Non-pigmented ciliary epithelial cell (primary cell): Measurements from ENCODE around the gene CD164L2.

Source experiments
- DNase-seq: peaks from one replicate; pipeline ENCODE4 v3.0.0-alpha.2; 2010; ENCODE audit warnings: low read depth

The CD164L2 gene

DNA sequence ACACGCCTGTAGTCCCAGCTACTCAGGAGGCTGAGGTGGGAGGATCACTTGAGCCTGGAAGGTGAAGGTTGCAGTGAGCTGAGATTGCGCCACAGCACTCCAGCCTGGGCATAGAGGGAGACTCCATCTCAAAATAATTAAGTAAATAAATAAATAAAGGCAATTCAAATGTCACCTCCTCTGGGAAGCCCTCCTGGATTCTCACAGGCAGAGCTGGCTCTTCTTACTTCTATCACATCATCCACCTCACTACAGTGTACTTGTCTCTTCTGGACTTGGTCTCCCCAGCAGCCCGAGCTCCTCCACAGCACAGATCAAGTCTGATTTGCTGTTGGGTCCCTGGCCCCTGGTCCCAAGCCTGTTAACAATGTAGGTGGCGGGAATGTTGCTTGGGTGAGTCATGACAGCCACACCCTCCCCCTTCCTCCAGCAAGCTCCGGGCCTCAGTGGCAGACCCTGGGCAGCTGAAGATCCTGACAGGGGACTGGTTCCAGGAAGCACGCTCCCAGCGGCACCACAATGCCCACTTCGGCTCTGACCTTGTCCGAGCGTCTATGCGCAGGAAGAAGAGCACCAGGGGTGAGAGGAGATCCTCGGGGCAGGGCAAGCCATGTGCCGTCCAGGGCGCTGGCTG lies 36.0 kb downstream of the CD164L2 start:
- no peak for DNase-seq

DNA sequence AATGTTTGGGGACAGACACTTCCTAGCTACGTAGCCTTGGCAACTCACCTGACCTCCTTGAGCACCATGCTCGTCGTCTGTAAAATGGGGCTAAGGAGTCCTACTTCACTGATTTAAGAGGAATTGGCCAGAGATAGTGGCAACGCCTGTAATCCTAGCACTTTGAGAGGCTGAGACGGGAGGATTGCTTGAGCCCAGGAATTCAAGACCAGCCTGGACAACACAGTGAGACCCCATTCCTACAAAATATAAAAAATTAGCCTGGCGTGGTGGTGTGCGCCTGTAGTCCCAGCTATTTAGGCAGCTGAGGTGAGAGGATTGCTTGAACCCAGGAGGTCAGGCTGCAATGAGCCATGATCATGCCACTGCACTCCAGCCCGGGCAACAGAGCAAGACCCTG lies 36.8 kb downstream of the CD164L2 start:
- DNase-seq, result no peak

DNA sequence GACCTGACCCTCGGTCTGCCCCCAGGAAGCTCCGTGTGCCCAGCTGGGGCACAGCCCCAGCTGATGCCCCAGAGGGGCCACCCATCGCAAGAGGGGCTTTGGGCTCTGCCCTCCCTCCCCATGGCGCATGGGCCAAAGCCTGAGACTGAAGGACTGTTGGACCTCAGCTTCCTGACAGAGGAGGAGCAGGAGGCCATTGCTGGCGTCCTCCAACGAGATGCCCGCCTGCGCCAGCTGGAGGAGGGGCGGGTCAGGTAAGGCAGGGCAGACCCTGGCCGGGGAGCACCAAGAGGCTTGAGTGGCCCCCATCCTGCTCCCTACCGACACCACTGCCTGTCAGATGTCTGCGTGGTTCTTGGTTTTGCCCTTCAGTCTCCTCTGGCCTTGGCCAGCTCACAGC lies 37.9 kb downstream of the CD164L2 start:
- DNase-seq, result no peak

DNA sequence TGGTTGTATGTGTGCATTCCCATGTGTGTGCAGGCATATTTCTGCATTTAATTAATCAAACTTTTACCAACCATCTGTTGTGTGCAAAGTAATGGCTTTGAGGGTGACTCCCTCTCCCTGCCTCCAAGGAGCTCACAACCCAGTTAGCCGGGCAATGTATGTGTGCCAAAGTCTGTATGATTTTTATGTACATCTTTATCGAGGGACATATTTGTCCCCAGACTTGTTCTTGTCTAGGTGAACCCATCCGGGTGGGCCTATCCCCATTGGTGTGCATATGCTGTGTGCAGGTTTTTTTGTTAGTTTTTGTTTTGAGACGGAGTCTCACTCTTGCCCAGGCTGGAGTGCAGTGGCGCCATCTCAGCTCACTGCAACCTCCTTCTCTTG lies 39.5 kb downstream of the CD164L2 start:
- no peak for DNase-seq

DNA sequence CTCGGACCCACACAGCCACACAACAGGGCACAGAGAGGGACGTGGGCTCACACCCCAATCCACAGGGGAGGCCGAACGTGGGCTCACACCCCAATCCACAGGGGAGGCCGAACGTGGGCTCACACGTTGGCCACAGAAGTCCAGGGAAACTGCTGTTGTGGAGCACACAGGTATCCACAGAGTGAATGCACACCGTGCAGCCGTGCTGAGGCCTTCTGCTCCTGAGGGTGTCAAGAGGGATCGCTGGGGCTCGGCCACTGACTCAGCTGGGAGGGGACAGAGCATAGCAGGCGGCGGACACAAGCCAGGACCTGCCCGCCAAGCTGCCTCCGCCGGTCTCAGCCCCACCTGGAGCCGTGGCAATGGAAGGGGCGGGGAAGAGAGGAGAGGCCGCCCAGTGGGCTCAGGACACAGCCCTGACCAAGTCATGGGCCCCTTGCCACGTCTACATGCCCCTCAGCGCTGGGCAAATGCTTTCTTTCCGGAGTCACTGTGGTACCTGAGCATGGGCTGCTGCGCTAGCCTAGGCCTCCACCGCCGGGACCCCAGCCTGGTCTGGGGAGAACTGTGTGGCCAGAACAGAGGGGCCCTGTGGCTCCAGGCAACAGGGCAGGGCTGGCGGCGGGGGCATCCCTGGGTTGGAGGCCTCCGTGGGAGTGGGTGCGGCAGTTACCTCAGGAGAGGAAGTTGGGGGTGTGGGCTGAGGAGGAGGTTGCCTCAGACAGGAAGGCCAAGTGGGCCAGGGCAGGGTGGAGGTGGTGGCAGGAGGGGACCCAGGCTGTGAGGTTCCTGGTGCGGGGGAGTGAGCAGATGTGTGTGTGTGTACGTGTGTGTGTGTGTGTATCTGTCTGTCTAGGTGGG lies 40.1 kb downstream of the CD164L2 start:
- DNase-seq, result no peak

DNA sequence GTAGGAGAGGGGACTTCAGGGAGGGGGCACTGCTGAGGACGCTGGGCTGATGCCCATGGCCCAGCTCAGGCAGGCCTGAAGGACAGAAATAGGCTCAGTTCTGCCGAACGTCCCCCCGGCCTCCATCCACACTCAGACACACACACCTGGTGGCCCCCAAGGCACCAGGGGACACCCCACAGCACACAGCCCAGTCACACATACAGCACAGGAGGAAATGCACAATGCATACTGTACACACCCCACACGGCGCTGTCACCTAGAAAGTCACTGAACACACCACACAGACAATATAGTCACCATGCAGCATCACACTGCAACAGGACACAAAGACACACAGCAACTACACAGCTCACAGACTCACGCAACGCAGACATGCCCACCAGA lies 40.7 kb downstream of the CD164L2 start:
- no peak for DNase-seq

DNA sequence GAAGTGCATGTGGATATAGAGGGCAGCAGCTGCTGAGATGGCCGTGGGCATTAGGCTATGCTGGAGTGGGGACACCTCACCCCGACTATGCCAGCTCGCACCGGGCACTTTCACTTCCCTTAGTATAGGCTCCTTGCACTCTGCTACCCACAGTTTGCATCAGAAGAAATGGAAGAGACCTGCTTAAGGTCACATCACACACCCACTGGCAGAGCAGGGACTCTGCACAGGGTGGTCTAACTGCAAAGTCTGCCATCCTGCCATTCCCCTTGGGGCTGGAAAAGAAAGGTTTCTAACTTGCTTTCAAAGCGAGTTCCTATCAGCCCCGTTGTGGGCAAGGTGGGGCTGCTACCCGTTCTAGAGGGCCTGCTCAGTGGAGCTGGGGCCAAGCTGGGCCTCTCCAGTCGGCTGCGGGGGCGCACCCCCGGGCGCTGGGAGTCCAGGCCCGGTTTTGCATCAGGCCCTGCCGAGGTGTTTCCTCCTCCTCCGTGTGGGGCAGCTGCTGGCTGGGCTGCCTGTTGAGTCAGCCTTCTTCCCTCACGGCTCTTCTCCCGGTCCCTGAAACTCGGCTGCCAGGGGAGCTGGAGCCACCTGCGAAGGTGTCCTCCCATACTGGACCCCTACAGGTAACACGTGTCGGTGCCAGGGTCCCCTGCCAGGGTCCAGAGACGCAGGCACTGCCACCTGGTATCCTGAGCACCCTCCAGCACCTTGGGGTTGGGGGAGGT lies 41.4 kb downstream of the CD164L2 start, which contains the start of gene SYTL1:
TSS of gene SYTL1 (plus strand) at position 498 of the 728 bp plus-strand sequence. CDS start 3,313 bp downstream, outside the sequence.
- no peak for DNase-seq

DNA sequence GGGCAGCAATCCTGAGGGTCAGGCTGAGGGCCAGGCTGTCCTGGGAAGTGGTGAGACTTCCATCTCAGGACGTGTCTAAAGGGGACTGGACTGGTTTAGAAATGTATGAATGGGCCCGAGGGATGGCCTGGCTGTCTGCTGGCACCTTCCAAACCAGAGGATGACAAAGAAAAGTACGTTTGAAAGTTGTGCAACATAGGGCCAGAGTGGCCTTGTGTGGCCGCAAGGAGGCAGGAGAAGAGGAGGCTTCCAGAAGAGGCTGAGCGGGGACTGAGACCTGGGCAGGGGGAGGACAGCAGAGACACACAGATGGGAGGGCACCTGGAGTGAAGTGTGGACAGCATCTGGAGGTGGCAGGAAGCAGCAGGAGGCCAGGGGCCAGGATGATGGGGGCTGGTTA lies 43.9 kb downstream of the CD164L2 start:
- no peak for DNase-seq

DNA sequence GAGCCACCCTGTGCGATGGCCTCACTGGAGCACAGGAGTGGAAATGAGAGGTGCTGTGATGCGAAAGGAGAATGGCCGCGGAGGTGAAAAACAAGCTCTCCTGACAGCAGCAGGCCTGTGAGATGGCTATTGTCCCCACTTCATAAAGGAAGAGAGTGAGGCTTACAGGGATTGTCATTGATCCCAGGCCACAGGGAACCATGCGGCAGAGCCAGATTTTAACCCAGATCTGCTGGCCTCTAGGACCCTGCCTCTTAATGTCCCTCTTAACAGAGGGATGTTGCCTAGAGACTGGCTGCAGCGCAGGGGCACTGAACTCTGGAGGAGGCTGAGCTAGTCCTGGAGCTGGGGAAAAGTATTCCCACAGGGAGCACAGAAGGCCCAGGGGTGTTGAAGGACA lies 44.4 kb downstream of the CD164L2 start:
- DNase-seq, result no peak

DNA sequence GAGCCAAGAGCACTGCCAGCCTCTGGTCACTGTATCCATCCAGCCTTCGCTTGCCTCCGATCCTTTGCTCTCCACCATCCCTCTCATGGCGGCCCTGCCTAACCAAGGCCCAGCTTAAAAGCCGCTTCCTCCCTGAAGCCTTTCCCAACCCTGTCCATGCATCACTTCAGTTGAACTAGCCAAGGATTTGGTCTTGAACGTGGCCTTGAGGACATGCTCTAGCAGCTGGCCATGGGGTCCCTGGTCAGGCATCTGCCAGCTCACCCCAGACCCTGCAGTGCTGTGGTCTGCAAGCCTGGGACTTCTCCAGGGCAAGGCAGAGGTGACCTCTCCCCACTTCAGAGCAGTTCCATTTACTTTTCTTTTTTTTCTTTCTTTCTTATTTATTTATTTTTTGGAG lies 46.4 kb downstream of the CD164L2 start:
- DNase-seq, result no peak

DNA sequence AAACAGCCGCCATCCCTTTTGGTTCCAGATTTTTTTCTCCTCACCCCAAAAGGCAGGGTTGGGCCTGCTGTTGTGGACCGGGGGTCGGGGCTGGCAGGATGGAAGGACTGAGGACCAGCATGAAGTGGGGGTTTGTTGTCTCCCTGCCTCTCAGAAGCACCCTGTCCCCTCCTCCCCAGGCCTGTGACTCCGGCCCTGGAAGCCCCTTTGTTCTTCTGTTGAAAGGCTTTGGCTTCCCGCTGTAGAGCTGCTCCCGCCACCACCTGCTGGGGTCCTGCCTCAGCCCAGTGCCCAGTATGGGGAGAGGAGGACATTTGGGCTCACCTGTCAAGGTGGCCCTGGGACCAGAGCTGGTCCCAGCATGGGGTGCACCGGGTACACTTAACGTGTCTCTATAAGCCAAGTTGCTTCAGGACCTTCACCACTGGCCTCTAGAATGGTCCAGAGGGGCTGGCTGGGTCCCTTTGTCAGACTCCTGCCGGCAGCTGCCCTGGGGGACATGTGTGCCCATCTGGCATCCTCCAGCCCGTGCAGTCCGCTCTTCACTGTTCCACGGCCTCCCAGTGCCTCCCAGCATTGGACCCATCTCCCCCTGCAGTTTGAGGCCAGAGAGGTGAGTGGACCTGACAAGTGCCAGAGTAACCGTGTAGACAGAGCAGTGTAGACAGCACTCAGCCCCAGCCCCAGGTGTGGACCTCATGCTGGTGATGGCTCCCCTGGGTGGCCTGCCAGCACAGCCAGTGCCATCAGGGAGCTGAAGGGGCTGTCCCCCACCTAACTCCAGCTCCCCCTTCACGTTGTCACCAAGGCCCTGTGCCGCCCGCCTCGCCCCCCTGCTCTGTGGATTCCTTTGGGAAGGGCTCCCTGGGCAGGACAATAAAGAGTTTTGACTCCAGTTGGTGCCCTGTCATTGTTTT lies 47.4 kb downstream of the CD164L2 start:
- no peak for DNase-seq

DNA sequence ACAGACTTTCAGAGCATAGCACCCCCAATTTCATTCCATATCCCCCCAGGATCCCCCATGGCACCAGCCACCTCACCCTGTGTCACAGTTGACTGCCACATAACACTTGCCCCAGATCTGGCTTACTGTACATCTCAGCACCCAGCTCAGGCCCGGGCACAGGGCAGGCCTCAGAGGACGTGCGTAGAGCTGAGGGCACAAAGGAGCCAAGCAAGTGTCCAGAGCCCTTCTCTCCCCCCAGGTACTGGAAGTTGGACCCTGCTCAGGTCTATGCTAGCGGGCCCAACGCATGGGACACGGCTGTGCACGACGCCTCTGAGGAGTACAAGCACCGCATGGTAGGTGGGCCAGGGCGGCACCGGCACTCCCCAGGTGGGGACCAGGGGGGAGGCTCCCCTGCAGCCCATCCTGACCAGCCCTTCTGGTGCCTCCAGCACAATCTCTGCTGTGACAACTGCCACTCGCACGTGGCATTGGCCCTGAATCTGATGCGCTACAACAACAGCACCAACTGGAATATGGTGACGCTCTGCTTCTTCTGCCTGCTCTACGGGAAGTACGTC lies 49.3 kb downstream of the CD164L2 start:
- no peak for DNase-seq

DNA sequence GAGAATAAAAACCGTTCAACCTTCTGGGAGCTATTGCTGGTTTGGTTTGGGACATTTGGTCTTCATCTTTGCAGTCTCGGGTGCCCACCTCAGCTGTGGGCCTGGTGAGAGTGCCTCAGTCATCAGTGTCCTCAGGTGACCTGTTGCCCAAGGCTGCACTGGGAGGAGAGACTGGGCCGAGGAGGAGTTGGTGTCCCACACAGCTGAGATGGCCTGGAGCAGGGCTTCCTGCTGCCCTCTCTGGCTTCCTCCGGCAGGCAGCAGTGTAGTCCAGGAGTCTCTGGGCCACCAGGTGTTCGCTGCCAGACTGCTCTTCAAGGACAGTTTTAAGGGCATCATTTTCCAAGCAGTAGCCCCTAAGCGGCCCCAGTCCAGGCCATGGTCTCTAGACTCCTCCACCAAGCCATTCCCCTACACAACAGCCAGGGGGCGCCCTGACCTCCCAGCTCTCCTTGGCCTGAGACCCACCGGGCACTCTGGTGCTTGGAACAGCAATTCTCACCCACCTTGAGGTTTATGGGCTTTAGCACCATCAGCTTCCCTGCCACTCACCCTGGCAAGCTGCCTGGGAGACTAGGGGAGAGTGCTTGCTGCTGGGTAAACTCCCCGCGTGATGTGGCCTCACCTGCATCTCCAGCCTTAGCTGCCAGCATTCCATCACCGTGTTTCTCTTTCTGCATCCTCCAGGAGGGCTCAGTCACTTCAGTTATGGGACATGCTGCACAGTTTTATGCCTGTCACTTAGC lies 50.4 kb downstream of the CD164L2 start:
- DNase-seq, result no peak

DNA sequence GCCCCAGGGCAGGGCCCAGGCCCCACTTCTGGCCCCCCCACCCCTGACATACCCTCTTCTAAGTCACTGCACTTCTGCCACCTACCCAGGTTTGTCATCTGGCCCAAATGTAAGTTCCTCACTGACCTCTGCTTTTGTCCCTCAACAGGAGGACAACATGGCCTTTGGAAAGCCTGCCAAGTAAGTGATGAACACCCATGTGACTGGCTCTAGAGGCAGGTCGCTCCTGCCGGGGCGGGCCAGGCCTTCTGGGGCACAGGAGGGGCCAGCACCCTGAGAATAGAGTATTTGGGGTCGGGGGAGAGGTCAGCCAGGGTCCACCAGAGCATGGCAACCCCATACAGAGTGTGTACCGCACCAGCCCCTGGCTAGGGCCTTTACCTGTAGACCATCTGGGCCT lies 51.2 kb downstream of the CD164L2 start:
- DNase-seq, result no peak

DNA sequence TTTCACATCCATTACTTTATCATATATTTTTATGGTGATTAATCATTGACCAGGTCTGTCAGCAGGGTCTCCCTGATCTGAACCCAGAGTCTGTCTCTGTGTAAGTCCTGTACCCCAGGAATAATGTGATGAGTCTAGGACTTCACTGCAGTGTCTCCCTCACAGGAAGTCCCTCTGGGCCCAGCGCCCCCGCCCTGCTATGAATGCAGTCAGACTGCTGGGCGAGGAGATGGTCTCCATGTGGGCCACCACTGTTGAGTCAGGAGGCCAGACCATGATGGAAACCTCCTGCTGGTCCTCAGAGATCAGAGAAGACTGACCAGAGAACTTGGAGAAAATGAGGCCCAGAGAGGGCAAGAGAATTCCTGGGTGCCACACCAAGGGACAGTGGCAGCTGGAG lies 51.7 kb downstream of the CD164L2 start:
- DNase-seq, result no peak

DNA sequence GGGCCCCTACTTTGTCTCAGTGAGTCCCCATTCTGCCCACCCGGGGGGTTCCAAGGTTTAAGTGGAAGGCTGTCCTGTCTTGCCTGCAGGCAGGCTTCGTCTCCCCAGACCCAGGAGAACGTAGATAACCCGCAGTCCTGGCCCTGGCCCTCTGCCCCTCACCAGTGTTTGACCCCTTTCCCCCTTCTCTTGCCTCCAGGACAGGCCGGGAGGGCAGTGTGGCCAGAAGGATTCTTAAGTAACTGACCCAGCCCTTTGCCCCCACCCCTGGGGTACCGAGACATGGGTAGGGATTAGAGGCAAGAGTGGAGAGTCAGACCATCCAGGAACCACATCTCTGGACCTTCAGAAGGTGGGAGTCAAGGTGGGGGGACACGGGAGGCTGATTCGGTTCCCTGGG lies 52.3 kb downstream of the CD164L2 start:
- DNase-seq, result no peak
